MM.1S (cell line): ENCODE results near the gene LINGO1.

Experiments used
- DNase-seq: peaks from one replicate; pipeline ENCODE4 v3.0.0-alpha.2; 2015
- H2AFZ ChIP-seq: fragments of 300-600 bp; sonication (generic); 2 replicates; pipeline ENCODE4 v1.6.0; 2016; ENCODE audit warnings: antibody characterized with exemption, low read length
- H3F3A ChIP-seq: fragments of 300-600 bp; sonication (generic); 2 replicates; pipeline ENCODE4 v1.6.1; 2016; ENCODE audit warnings: mild to moderate bottlenecking, antibody characterized with exemption, low read length, moderate library complexity, mixed read lengths; ENCODE audit not compliant: insufficient read depth
- H3K27ac ChIP-seq: fragments of 300-600 bp; sonication (generic); 2 replicates; pipeline ENCODE4 v1.5.1; 2016; ENCODE audit warnings: mild to moderate bottlenecking, low read length
- H3K27me3 ChIP-seq: fragments of 300-600 bp; sonication (generic); replicated peaks from 2 replicates; pipeline ENCODE4 v1.6.0; 2016; ENCODE audit warnings: low read length; ENCODE audit not compliant: insufficient read depth
- H3K36me3 ChIP-seq: fragments of 300-600 bp; sonication (generic); replicated peaks from 2 replicates; pipeline ENCODE4 v1.6.1; 2016; ENCODE audit warnings: mild to moderate bottlenecking, low read length, mixed read lengths; ENCODE audit not compliant: insufficient read depth
- H3K4me1 ChIP-seq: fragments of 300-600 bp; sonication (generic); 2 replicates; pipeline ENCODE4 v1.6.1; 2016; ENCODE audit warnings: low read length, mixed read lengths
- H3K4me2 ChIP-seq: fragments of 300-600 bp; sonication (generic); 2 replicates; pipeline ENCODE4 v1.6.0; 2016; ENCODE audit warnings: low read depth, low read length
- H3K4me3 ChIP-seq: fragments of 300-600 bp; sonication (generic); 2 replicates; pipeline ENCODE4 v1.5.1; 2016; ENCODE audit warnings: low read length, mixed read lengths
- H3K79me2 ChIP-seq: fragments of 300-600 bp; sonication (generic); 2 replicates; pipeline ENCODE4 v1.6.1; 2016; ENCODE audit warnings: mixed run types, low read length, mixed read lengths
- H3K9ac ChIP-seq: fragments of 300-600 bp; sonication (generic); 2 replicates; pipeline ENCODE4 v1.6.1; 2016; ENCODE audit warnings: low read length, mixed read lengths
- H3K9me2 ChIP-seq: fragments of 300-600 bp; sonication (generic); replicated peaks from 2 replicates; pipeline ENCODE4 v1.6.1; 2016; ENCODE audit warnings: mild to moderate bottlenecking, low read length, mixed read lengths; ENCODE audit not compliant: insufficient read depth
- H3K9me3 ChIP-seq: fragments of 300-600 bp; sonication (generic); replicated peaks from 2 replicates; pipeline ENCODE4 v1.6.1; 2016; ENCODE audit warnings: mild to moderate bottlenecking, low read length, mixed read lengths; ENCODE audit not compliant: insufficient read depth
- H4K20me1 ChIP-seq: fragments of 300-600 bp; sonication (generic); 2 replicates; pipeline ENCODE4 v1.6.1; 2016; ENCODE audit warnings: mild to moderate bottlenecking, low read length, moderate library complexity, mixed read lengths; ENCODE audit not compliant: insufficient read depth
- CTCF ChIP-seq: fragments of 300-600 bp; sonication (generic); IDR thresholded peaks from 2 replicates; pipeline ENCODE4 v1.5.1; 2016; ENCODE audit warnings: antibody characterized with exemption, low read length, mixed read lengths
- EZH2 ChIP-seq: fragments of 300-600 bp; sonication (generic); optimal IDR thresholded peaks from 2 replicates; pipeline ENCODE3; 2017; ENCODE audit warnings: low read depth, mild to moderate bottlenecking, antibody characterized with exemption, low read length, mixed read lengths
- EZH2phosphoT487 ChIP-seq: fragments of 300-600 bp; sonication (generic); IDR thresholded peaks from 2 replicates; pipeline ENCODE4 v1.6.1; 2018; ENCODE audit warnings: antibody characterized with exemption, low read length

The LINGO1 gene

GRCh38 chr15:77568973-77569728, 63.6 kb downstream of the LINGO1 start:
- no peak overlapping the region for H3K27ac ChIP-seq
- H3K4me2 ChIP-seq = no peak overlapping the region
- H3K4me3 ChIP-seq = no peak overlapping the region
- no peak overlapping the region for H2AFZ ChIP-seq
- no peak for TF ChIP-seq EZH2phosphoT487
- TF ChIP-seq EZH2 = no peak
- TF ChIP-seq CTCF = no peak
- no peaks in the 10 kb centered on the region for H3K4me1 ChIP-seq
- H3K9me3 ChIP-seq = no peaks in the 10 kb centered on the region
- H3K36me3 ChIP-seq = no peaks in the 10 kb centered on the region
- no peaks in the 10 kb centered on the region for H3K79me2 ChIP-seq
- peaks cover 30% of the 10 kb centered on the region for H3K27me3 ChIP-seq
- no peak for DNase-seq
- H3K9ac ChIP-seq = no peak overlapping the region
- H3K9me2 ChIP-seq = no peaks in the 10 kb centered on the region
- no peaks in the 10 kb centered on the region for H4K20me1 ChIP-seq
- no peaks in the 10 kb centered on the region for H3F3A ChIP-seq

- TF ChIP-seq EZH2 (no peak), EZH2phosphoT487 (no peak), CTCF (no peak)
- H3K9ac ChIP-seq = no peak overlapping the region
- no peaks in the 10 kb centered on the region for H3K4me1 ChIP-seq
- no peaks in the 10 kb centered on the region for H3K36me3 ChIP-seq
- H3K27me3 ChIP-seq = peaks cover 22% of the 10 kb centered on the region
- no peak overlapping the region for H3K4me2 ChIP-seq
- no peak overlapping the region for H3K27ac ChIP-seq
- H3K9me3 ChIP-seq = no peaks in the 10 kb centered on the region
- no peaks in the 10 kb centered on the region for H3K79me2 ChIP-seq
- no peak for DNase-seq
- no peaks in the 10 kb centered on the region for H3F3A ChIP-seq
- no peak overlapping the region for H3K4me3 ChIP-seq
- H4K20me1 ChIP-seq = no peaks in the 10 kb centered on the region
- no peak overlapping the region for H2AFZ ChIP-seq
- H3K9me2 ChIP-seq = no peaks in the 10 kb centered on the region
Measured at GRCh38 chr15:77568014-77568972, 64.4 kb downstream of the LINGO1 start.

- Histone ChIP-seq H3K27me3 (peaks cover 22% of the 10 kb centered on the region), H3K9me2 (no peaks in the 10 kb centered on the region), H3K36me3 (no peaks in the 10 kb centered on the region), H3K27ac (no peak overlapping the region), H3K4me1 (no peaks in the 10 kb centered on the region), H3F3A (no peaks in the 10 kb centered on the region), H4K20me1 (no peaks in the 10 kb centered on the region), H3K4me2 (no peak overlapping the region), H3K4me3 (no peak overlapping the region), H3K9me3 (no peaks in the 10 kb centered on the region), H3K9ac (no peak overlapping the region), H2AFZ (no peak overlapping the region), H3K79me2 (no peaks in the 10 kb centered on the region)
- TF ChIP-seq EZH2 (no peak), EZH2phosphoT487 (no peak), CTCF (no peak)
- no peak for DNase-seq
Measured at GRCh38 chr15:77567202-77567601, 65.5 kb downstream of the LINGO1 start.
